GM12864 (cell line): ENCODE measurements around the gene ZNF276.

Experiments
- DNase-seq: peaks from one replicate; pipeline ENCODE4 v3.0.0-alpha.2; 2011; ENCODE audit warnings: low read depth
- H3K4me3 ChIP-seq: 2 replicates; pipeline ENCODE4 v1.5.1; 2011; ENCODE audit warnings: mild to moderate bottlenecking, low read depth, low read length, control low read depth
- TF ChIP-seq, protein P1 (sequence below): IDR thresholded peaks from 2 replicates; pipeline ENCODE4 v1.5.1; 2011; ENCODE audit warnings: low read depth, mild to moderate bottlenecking, moderate library complexity, low read length, control low read depth, inconsistent platforms; ENCODE audit errors: missing control alignments

Gene ZNF276

DNA sequence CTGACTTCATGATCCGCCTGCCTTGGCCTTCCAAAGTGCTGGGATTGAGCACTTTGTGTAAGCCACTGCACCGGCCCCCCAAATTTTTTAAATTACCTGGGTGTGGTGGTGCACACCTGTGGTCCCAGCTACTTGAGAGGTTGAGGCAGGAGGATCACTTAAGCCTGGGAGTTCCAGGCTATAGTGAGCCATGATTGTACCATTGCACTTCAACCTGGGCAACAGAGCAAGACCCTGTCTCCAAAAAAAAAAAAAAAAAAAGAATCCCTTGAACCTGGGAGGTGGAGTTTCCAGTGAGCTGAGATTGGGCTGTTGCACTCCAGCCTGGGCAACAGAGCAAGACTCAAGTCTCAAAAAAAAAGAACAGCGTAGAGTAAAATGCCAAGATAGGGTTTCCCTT, 15.2 kb downstream of the ZNF276 start:
- DNase-seq: no peak
- no peak overlapping the region for H3K4me3 ChIP-seq
- TF ChIP-seq, protein P1, sequence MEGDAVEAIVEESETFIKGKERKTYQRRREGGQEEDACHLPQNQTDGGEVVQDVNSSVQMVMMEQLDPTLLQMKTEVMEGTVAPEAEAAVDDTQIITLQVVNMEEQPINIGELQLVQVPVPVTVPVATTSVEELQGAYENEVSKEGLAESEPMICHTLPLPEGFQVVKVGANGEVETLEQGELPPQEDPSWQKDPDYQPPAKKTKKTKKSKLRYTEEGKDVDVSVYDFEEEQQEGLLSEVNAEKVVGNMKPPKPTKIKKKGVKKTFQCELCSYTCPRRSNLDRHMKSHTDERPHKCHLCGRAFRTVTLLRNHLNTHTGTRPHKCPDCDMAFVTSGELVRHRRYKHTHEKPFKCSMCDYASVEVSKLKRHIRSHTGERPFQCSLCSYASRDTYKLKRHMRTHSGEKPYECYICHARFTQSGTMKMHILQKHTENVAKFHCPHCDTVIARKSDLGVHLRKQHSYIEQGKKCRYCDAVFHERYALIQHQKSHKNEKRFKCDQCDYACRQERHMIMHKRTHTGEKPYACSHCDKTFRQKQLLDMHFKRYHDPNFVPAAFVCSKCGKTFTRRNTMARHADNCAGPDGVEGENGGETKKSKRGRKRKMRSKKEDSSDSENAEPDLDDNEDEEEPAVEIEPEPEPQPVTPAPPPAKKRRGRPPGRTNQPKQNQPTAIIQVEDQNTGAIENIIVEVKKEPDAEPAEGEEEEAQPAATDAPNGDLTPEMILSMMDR: no peak

DNA sequence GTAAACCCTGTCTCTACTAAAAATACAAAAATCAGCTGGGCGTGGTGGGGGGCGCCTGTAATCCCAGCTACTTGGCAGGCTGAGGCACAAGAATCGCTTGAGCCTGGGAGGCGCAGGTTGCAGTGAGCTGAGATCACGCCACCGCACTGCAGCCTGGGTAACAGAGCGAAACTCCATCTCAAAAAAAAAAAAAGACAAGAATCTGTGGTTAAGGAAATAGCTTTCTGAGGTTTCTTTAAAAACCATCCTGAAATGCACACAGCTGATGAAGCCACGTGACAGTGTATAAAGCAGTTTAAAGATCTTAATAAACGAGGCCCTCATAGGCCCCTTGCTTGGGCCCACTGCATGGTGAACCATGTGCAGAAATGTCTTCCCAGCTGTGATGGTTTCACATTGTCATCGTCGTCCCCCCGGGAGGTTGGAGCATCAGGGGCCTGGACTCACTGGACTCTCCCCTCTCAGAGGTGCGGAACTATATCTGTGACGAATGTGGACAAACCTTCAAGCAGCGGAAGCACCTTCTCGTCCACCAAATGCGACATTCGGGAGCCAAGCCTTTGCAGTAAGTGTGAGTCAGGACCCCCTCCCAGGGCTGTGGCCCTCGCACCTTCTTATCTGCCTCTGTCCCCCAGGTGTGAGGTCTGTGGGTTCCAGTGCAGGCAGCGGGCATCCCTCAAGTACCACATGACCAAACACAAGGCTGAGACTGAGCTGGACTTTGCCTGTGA, 16.2 kb downstream of the ZNF276 start:
- no peak for DNase-seq
- TF ChIP-seq, protein P1: no peak

DNA sequence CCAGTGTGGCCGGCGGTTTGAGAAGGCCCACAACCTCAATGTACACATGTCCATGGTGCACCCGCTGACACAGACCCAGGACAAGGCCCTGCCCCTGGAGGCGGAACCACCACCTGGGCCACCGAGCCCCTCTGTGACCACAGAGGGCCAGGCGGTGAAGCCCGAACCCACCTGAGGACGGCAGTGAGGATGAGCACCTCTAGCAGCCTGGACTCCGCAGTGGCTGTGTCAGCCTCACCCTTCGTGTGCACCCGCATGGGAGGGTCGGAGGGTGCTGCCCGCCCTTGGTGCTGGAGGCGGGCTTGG, 16.7 kb downstream of the ZNF276 start:
- H3K4me3 ChIP-seq: no peak overlapping the region
- no peak for DNase-seq
- TF ChIP-seq, protein P1: no peak

More for the DNA sequence above, 16.2 kb downstream of the ZNF276 start:
- H3K4me3 ChIP-seq: no peak overlapping the region

DNA sequence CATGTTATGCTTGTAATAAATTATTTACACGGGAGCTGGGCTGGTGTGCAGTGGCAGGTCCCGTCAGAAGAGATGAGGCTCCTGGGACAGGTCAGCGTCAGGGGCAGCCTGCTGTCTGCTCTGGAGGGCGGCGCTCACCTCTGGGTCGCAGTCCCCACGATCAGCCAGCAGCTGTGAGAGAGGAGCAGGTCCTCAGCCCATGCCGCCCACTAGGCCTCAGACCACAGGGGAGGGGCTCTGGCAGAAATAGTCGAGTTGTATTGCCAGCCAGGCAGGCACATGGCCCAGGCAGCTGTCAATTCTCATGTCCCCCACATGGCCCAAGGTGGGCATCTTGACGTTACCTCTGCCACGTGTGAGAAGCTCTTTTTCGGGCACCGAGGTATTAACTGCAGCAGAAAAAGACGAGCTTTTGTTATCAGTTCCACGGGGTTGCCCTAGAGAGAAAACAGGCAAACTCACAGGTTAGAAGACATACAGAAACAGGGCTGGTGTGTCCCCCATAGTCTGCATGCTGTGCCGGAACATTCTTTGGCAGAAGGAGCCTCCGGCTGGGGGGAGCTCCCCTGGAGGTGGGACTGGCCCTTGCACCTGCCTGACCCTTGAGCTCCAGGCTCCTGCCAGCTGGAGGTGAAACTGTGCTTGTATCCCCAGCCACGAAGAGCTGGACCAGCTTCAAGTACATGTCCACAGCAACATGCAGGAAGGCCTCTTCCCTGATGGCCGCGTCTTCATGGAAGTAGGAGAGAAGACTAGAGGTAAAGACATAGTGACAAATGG, 17.4 kb downstream of the ZNF276 start:
- no peak overlapping the region for H3K4me3 ChIP-seq
- TF ChIP-seq, protein P1: no peak
- DNase-seq: no peak

DNA sequence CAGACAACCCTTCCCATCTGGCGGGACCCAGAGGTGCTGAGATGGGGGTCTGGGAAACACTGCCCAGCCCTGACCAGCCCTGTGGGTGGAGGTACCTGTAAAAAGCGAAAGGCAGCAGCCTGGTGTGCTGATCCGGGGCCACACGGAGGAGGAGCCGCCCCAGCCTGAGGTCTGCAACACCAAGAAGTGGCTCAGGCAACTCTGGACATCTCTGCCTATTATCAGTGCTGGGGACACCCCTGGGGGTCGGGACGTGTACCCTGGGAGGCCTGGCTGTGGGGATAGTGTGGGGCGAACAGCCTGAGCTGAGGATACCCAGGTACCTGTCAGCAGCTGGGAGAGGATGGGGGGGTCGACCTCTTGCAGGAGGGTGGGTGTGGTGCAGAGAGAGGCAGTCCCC, 18.0 kb downstream of the ZNF276 start:
- TF ChIP-seq, protein P1: no peak
- no peak for DNase-seq
- no peak overlapping the region for H3K4me3 ChIP-seq

DNA sequence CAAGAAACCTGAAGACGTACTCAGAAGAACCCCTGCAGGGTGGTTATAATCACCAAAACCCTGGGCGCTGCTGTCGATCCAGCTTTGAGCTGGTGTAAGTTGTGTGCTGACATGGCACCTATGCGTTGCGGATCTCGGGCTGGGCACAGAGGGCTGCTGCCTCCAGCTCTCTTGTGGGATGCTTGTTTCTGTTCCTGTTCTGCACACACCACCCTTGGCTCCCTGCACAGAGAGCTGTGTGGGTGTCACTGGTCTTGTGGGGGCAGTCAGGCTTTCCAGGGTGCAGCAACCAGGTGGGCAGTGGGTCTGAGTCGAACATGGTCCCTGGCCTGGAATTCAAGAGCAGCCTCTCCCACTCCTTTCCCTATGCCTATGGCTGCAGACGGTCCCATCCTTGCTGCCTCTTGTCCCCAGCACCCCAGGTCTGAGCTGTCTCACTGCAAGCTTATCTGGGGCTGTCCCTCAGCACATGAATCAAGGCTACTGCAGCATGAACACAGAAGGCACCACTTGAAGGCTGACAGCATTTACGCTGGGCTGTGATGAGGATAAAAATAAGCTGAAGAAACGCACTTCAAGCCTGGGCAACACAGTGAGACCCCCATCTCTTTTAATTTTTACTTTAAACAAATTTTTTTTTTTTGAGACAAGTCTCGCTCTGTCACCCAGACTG, 20.1 kb downstream of the ZNF276 start:
- TF ChIP-seq, protein P1: no peak
- H3K4me3 ChIP-seq: no peak overlapping the region
- DNase-seq: no peak

DNA sequence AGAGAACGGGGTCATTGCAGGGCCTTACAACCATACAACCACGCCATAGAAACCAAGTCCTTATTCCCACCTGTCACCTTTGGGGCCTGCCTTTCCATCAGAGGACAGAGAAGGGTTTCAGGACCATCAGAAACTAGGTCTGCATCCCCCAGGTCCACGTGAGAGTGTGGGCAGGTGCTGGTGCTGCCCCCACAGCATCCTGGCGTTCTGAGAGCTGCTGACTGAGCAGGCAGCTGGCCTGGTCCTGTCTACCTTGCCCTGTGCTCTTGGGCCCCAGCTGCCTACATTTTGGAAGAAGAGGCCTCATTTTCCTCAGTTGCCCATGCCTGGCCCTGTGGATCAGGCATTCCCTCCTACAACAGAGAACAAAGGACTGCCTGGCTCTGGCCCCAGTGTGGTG, 21.6 kb downstream of the ZNF276 start:
- DNase-seq: no peak
- TF ChIP-seq, protein P1: no peak
- H3K4me3 ChIP-seq: no peak overlapping the region
